ENCODE data around the gene CABLES1.

DNA sequence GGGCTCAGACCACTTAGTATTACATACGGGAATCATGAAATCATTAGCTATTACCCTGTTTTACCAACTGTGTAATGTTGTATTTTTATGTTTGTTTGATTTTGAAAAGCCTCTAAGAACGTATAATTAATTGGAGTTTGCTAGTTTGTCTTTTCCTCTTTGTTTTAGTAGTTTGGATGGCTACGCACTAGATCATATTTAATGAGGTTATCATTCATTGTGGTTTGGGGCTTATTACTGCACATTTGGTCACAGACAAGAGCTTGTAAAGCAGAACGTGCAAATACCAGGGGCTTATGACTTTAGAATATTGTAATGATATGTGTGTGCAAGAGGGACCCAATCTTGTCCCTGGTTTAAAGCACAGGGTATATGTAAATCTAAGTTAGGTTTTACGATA is 10.3 kb downstream of the CABLES1 start:
- TF ChIP-seq, protein P1, sequence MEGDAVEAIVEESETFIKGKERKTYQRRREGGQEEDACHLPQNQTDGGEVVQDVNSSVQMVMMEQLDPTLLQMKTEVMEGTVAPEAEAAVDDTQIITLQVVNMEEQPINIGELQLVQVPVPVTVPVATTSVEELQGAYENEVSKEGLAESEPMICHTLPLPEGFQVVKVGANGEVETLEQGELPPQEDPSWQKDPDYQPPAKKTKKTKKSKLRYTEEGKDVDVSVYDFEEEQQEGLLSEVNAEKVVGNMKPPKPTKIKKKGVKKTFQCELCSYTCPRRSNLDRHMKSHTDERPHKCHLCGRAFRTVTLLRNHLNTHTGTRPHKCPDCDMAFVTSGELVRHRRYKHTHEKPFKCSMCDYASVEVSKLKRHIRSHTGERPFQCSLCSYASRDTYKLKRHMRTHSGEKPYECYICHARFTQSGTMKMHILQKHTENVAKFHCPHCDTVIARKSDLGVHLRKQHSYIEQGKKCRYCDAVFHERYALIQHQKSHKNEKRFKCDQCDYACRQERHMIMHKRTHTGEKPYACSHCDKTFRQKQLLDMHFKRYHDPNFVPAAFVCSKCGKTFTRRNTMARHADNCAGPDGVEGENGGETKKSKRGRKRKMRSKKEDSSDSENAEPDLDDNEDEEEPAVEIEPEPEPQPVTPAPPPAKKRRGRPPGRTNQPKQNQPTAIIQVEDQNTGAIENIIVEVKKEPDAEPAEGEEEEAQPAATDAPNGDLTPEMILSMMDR (conservative IDR thresholded peaks at IDR 0.05), result no peak
- TF ChIP-seq EZH2 (IDR thresholded peaks at IDR 0.05; ENCODE audit: low read depth), result no peak
